GM19238 (cell line): ENCODE data around the gene IKZF1.

Experiments
- DNase-seq: peaks from one replicate; pipeline ENCODE4 v3.0.0; 2011; ENCODE audit warnings: low spot score; ENCODE audit not compliant: insufficient read length

The IKZF1 gene

GRCh38 chr7:50304129-50304910 is at the start of gene IKZF1:
Gene IKZF1 (plus strand): TSS chr7:50304716. CDS start chr7:50319062, 14,346 bp downstream.
- DNase-seq, result no peak

- DNase-seq, result no peak
These were observed 42.9 kb upstream of the IKZF1 start for GRCh38 chr7:50261593-50261992.

GRCh38 chr7:50262446-50262845 is 42.1 kb upstream of the IKZF1 start:
- DNase-seq, result no peak

GRCh38 chr7:50262916-50263690 is 41.4 kb upstream of the IKZF1 start:
- DNase-seq, result no peak

- DNase-seq, result no peak
These were observed 39.6 kb upstream of the IKZF1 start for GRCh38 chr7:50264908-50265307.

GRCh38 chr7:50265968-50266634 is 38.4 kb upstream of the IKZF1 start:
- DNase-seq, result no peak

- DNase-seq, result no peak
These were observed 37.7 kb upstream of the IKZF1 start for GRCh38 chr7:50266635-50267386.

GRCh38 chr7:50267525-50268041 is 36.9 kb upstream of the IKZF1 start:
- no peak for DNase-seq

GRCh38 chr7:50268223-50268622 is 36.3 kb upstream of the IKZF1 start:
- no peak for DNase-seq

- DNase-seq, result no peak
These were observed 35.5 kb upstream of the IKZF1 start for GRCh38 chr7:50268990-50269389.

GRCh38 chr7:50270531-50271018 is 33.9 kb upstream of the IKZF1 start:
- no peak for DNase-seq

- no peak for DNase-seq
These were observed 31.7 kb upstream of the IKZF1 start for GRCh38 chr7:50272808-50273207.

- DNase-seq, result no peak
These were observed 31.2 kb upstream of the IKZF1 start for GRCh38 chr7:50273301-50273700.

GRCh38 chr7:50273870-50274269 is 30.6 kb upstream of the IKZF1 start:
- no peak for DNase-seq

- no peak for DNase-seq
These were observed 30.2 kb upstream of the IKZF1 start for GRCh38 chr7:50274361-50274760.

GRCh38 chr7:50275430-50275829 is 29.1 kb upstream of the IKZF1 start:
- no peak for DNase-seq

- DNase-seq, result no peak
These were observed 28.0 kb upstream of the IKZF1 start for GRCh38 chr7:50276483-50276882.

- no peak for DNase-seq
These were observed 26.4 kb upstream of the IKZF1 start for GRCh38 chr7:50278120-50278519.

GRCh38 chr7:50281680-50282445 is 22.7 kb upstream of the IKZF1 start:
- no peak for DNase-seq
